Erythroblast (primary cell): ENCODE data around the gene ERGIC3.

Experiments
- GATA1 ChIP-seq: IDR thresholded peaks from 2 replicates; pipeline ENCODE4 v1.6.1; 2011; ENCODE audit warnings: low read depth, mild to moderate bottlenecking, control low read depth, low read length, moderate library complexity
- POLR2A ChIP-seq: IDR thresholded peaks from 2 replicates; pipeline ENCODE4 v1.6.1; 2011; ENCODE audit warnings: mild to moderate bottlenecking, low read length

GRCh38 chr20:35502352-35502751 is 39.5 kb upstream of the ERGIC3 start:
- TF ChIP-seq POLR2A, result no peak
- no peak for TF ChIP-seq GATA1
